Measurements from ENCODE around the gene PCDH9.
A peak's percentile ranks its signal among the peaks of the same experiment; 100 is the strongest.

PCDH9 gene

GRCh38 chr13:66675620-66676019 lies 554.5 kb downstream of the PCDH9 start:
- H4K20me1 ChIP-seq (ENCODE audit: low read depth, low read length): no peaks in the 10 kb centered on the region
- 0 out of 2 replicates have a peak, but pooled peaks cover 5% of the 10 kb centered on the region for H3K36me3 ChIP-seq (ENCODE audit: low read length)
- no peaks in the 10 kb centered on the region for H3K79me2 ChIP-seq (ENCODE audit: insufficient read depth, low read length)
- H3K4me2 ChIP-seq (ENCODE audit: low read depth, low read length, poor library complexity, severe bottlenecking): no peak overlapping the region
- H3K4me3 ChIP-seq (ENCODE audit: insufficient read depth, low read length, poor library complexity, severe bottlenecking): no peak overlapping the region
- H3K27me3 ChIP-seq (ENCODE audit: low read length): no peaks in the 10 kb centered on the region
- H3K27ac ChIP-seq (ENCODE audit: low read depth, low read length): no peak overlapping the region
- H2AFZ ChIP-seq (ENCODE audit: low read depth, low read length, severe bottlenecking): peak overlapping the region; percentile 79
- H3K9me2 ChIP-seq (replicated peaks; ENCODE audit: insufficient read depth, low read length): no peaks in the 10 kb centered on the region
- no peaks in the 10 kb centered on the region for H3F3A ChIP-seq (ENCODE audit: insufficient read depth)
- H3K9ac ChIP-seq (ENCODE audit: low read length): no peak overlapping the region
- no peaks in the 10 kb centered on the region for H3K9me3 ChIP-seq (ENCODE audit: insufficient read depth, low read length)
- TF ChIP-seq EZH2phosphoT487 (conservative IDR thresholded peaks at IDR 0.05; ENCODE audit: low read length): no peak
- TF ChIP-seq, protein P1, sequence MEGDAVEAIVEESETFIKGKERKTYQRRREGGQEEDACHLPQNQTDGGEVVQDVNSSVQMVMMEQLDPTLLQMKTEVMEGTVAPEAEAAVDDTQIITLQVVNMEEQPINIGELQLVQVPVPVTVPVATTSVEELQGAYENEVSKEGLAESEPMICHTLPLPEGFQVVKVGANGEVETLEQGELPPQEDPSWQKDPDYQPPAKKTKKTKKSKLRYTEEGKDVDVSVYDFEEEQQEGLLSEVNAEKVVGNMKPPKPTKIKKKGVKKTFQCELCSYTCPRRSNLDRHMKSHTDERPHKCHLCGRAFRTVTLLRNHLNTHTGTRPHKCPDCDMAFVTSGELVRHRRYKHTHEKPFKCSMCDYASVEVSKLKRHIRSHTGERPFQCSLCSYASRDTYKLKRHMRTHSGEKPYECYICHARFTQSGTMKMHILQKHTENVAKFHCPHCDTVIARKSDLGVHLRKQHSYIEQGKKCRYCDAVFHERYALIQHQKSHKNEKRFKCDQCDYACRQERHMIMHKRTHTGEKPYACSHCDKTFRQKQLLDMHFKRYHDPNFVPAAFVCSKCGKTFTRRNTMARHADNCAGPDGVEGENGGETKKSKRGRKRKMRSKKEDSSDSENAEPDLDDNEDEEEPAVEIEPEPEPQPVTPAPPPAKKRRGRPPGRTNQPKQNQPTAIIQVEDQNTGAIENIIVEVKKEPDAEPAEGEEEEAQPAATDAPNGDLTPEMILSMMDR (IDR thresholded peaks at IDR 0.05; ENCODE audit: insufficient read depth, low read length, poor library complexity, severe bottlenecking): no peak

DNA sequence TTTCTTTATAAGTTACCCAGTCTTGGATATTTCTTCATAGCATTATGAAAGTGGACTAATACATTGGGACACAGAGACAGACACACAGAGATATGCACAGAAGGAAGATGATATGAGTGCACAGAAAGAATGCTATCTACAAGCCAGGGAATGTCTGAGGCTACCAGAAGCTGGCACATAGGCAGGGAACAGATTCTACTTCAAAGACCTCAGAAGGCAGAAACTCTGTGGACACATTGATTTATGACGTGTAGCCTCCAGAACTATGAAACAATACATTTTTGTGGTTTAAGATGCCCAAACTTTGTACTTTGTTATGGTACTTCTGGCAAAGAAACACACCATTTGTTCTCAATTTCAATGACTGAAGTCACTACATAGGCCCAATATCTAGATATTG lies 556.7 kb downstream of the PCDH9 start:
- H3K79me2 ChIP-seq (ENCODE audit: insufficient read depth, low read length): no peaks in the 10 kb centered on the region
- H3F3A ChIP-seq (ENCODE audit: insufficient read depth): no peaks in the 10 kb centered on the region
- H3K27me3 ChIP-seq (ENCODE audit: low read length): no peaks in the 10 kb centered on the region
- no peaks in the 10 kb centered on the region for H3K9me3 ChIP-seq (ENCODE audit: insufficient read depth, low read length)
- no peak overlapping the region for H3K27ac ChIP-seq (ENCODE audit: low read depth, low read length)
- H2AFZ ChIP-seq (ENCODE audit: low read depth, low read length, severe bottlenecking): no peak overlapping the region
- H3K9ac ChIP-seq (ENCODE audit: low read length): no peak overlapping the region
- H3K9me2 ChIP-seq (replicated peaks; ENCODE audit: insufficient read depth, low read length): no peaks in the 10 kb centered on the region
- TF ChIP-seq EZH2phosphoT487 (conservative IDR thresholded peaks at IDR 0.05; ENCODE audit: low read length): no peak
- TF ChIP-seq, protein P1 (IDR thresholded peaks at IDR 0.05; ENCODE audit: insufficient read depth, low read length, poor library complexity, severe bottlenecking): no peak
- no peak overlapping the region for H3K4me3 ChIP-seq (ENCODE audit: insufficient read depth, low read length, poor library complexity, severe bottlenecking)
- no peak overlapping the region for H3K4me2 ChIP-seq (ENCODE audit: low read depth, low read length, poor library complexity, severe bottlenecking)
- H4K20me1 ChIP-seq (ENCODE audit: low read depth, low read length): no peaks in the 10 kb centered on the region
- H3K36me3 ChIP-seq (ENCODE audit: low read length): 0 out of 2 replicates have a peak, but pooled peaks cover 5% of the 10 kb centered on the region

DNA sequence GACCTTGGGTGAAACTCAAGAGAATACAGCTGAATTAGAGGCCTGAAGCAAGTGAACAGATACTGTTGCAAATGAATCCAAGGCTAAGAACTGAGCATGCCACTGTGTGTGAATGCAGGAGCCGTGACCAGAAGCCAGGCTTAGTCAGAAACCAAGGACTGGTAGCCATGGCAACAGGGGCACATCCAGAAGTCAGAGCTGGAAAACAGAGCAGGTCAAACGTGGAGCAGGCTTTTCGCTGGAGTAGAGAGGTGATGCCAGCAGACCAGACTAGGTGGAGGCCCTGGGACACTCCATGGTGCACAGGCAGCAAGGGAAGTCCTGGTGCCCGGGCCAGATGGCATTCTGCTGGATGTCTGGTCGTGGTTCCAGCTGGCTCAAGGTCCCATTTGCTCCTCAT lies 564.1 kb downstream of the PCDH9 start:
- H3K79me2 ChIP-seq (ENCODE audit: insufficient read depth, low read length): no peaks in the 10 kb centered on the region
- H3F3A ChIP-seq (ENCODE audit: insufficient read depth): peaks cover 16% of the 10 kb centered on the region; the same call in 1 of the 2 replicates
- no peaks in the 10 kb centered on the region for H3K9me2 ChIP-seq (replicated peaks; ENCODE audit: insufficient read depth, low read length)
- no peaks in the 10 kb centered on the region for H3K36me3 ChIP-seq (ENCODE audit: low read length)
- TF ChIP-seq EZH2phosphoT487 (conservative IDR thresholded peaks at IDR 0.05; ENCODE audit: low read length): no peak
- TF ChIP-seq, protein P1 (IDR thresholded peaks at IDR 0.05; ENCODE audit: insufficient read depth, low read length, poor library complexity, severe bottlenecking): no peak
- H3K9ac ChIP-seq (ENCODE audit: low read length): no peak overlapping the region
- no peak overlapping the region for H3K4me2 ChIP-seq (ENCODE audit: low read depth, low read length, poor library complexity, severe bottlenecking)
- no peaks in the 10 kb centered on the region for H3K27me3 ChIP-seq (ENCODE audit: low read length)
- no peak overlapping the region for H3K4me3 ChIP-seq (ENCODE audit: insufficient read depth, low read length, poor library complexity, severe bottlenecking)
- no peaks in the 10 kb centered on the region for H3K9me3 ChIP-seq (ENCODE audit: insufficient read depth, low read length)
- H4K20me1 ChIP-seq (ENCODE audit: low read depth, low read length): no peaks in the 10 kb centered on the region
- peak overlapping the region; percentile 22 for H2AFZ ChIP-seq (ENCODE audit: low read depth, low read length, severe bottlenecking)
- H3K27ac ChIP-seq (ENCODE audit: low read depth, low read length): no peak overlapping the region

Data from SU-DHL-6 (cell line).